ENCODE results near the gene MTOR. TPM values are rescaled to one million over a fixed set of nuclear protein-coding genes. Genes with fewer than 3 reads are reported as not detected.

Gene MTOR
- polyA plus RNA-seq, 3 donors, result 2.0 to 29.4 (median 3.3) TPM

GRCh38 chr1:11289064-11289463 is 26.7 kb upstream of the MTOR start:
- Histone ChIP-seq H3K4me2 (replicated peaks; ENCODE audit: extremely low read depth, low read length, poor library complexity, severe bottlenecking) (no peak overlapping the region), H3K27me3 (ENCODE audit: control insufficient read depth in 2 of 2, insufficient read depth in 2 of 2, low read length in 2 of 2) (no peaks in the 10 kb centered on the region), H3K4me3 (replicated peaks in 1 of 3; ENCODE audit: low read depth in 2 of 3, low read length in 3 of 3) (no peak overlapping the region), H3K9me3 (replicated peaks in 1 of 2; ENCODE audit: control insufficient read depth in 1 of 2, insufficient read depth in 1 of 2, low read length in 2 of 2) (no peaks in the 10 kb centered on the region), H3K27ac (ENCODE audit: low read depth in 1 of 2, low read length in 2 of 2) (no peak overlapping the region), H3K9ac (ENCODE audit: insufficient read depth, low read length, poor library complexity, severe bottlenecking) (no peak overlapping the region), H3K4me1 (ENCODE audit: control insufficient read depth in 1 of 2, insufficient read depth in 2 of 2, low read length in 2 of 2) (no peaks in the 10 kb centered on the region), H4K20me1 (ENCODE audit: insufficient read depth, low read length) (no peaks in the 10 kb centered on the region), H2AFZ (ENCODE audit: insufficient read depth, low read depth, low read length, poor library complexity, severe bottlenecking) (no peak overlapping the region), H3K79me2 (ENCODE audit: insufficient read depth, low read length) (peaks cover 1% of the 10 kb centered on the region), H3K36me3 (replicated peaks in 1 of 2; ENCODE audit: control insufficient read depth in 1 of 2, insufficient read depth in 2 of 2, low read length in 2 of 2) (peaks cover 26 to 70% of the 10 kb centered on the region in 2 donors)
- Mint-ChIP-seq H3K9me3 (no peaks in the 10 kb centered on the region), H3K27me3 (ENCODE audit: low read depth in 3 of 3) (no peaks in the 10 kb centered on the region), H3K4me3 (no peak overlapping the region), H3K4me1 (no peaks in the 10 kb centered on the region), H3K27ac (peak overlapping the region in 1 of 7 donors; percentile 48), H3K36me3 (peaks cover 53 to 74% of the 10 kb centered on the region in 2 donors)
- no peak for DNase-seq
- TF ChIP-seq CTCF (IDR thresholded peaks at IDR 0.05), result no peak
- WGBS (ENCODE audit: insufficient coverage), result 100% methylated on average over 3 of the region's 5 CpGs
- intact Hi-C loops (cut with micrococcal nuclease), result no loop called here

- Histone ChIP-seq H3K79me2 (ENCODE audit: insufficient read depth, low read length) (peaks cover 12% of the 10 kb centered on the region), H3K36me3 (replicated peaks in 1 of 2; ENCODE audit: control insufficient read depth in 1 of 2, insufficient read depth in 2 of 2, low read length in 2 of 2) (peaks cover 24 to 70% of the 10 kb centered on the region in 2 donors), H3K27ac (ENCODE audit: low read depth in 1 of 2, low read length in 2 of 2) (no peak overlapping the region), H3K4me3 (replicated peaks in 1 of 3; ENCODE audit: low read depth in 2 of 3, low read length in 3 of 3) (no peak overlapping the region), H3K9ac (ENCODE audit: insufficient read depth, low read length, poor library complexity, severe bottlenecking) (no peak overlapping the region), H3K4me2 (replicated peaks; ENCODE audit: extremely low read depth, low read length, poor library complexity, severe bottlenecking) (no peak overlapping the region), H2AFZ (ENCODE audit: insufficient read depth, low read depth, low read length, poor library complexity, severe bottlenecking) (no peak overlapping the region), H3K4me1 (ENCODE audit: control insufficient read depth in 1 of 2, insufficient read depth in 2 of 2, low read length in 2 of 2) (peaks cover 5% of the 10 kb centered on the region in 2 donors), H3K9me3 (replicated peaks in 1 of 2; ENCODE audit: control insufficient read depth in 1 of 2, insufficient read depth in 1 of 2, low read length in 2 of 2) (no peaks in the 10 kb centered on the region), H3K27me3 (ENCODE audit: control insufficient read depth in 2 of 2, insufficient read depth in 2 of 2, low read length in 2 of 2) (no peaks in the 10 kb centered on the region), H4K20me1 (ENCODE audit: insufficient read depth, low read length) (no peaks in the 10 kb centered on the region)
- Mint-ChIP-seq H3K27me3 (ENCODE audit: low read depth in 3 of 3) (no peaks in the 10 kb centered on the region), H3K4me1 (peaks cover 4% of the 10 kb centered on the region), H3K9me3 (no peaks in the 10 kb centered on the region), H3K36me3 (peaks cover 49 to 76% of the 10 kb centered on the region in 2 donors), H3K4me3 (no peak overlapping the region), H3K27ac (peak overlapping the region in 1 of 7 donors; percentile 8)
- no peak for TF ChIP-seq CTCF (IDR thresholded peaks at IDR 0.05)
- DNase-seq, result no peak
- WGBS (ENCODE audit: insufficient coverage), result 100% methylated on average over 2 of the region's 3 CpGs
- intact Hi-C loops (cut with micrococcal nuclease), result no loop called here
Measured at GRCh38 chr1:11286735-11287410, 24.5 kb upstream of the MTOR start.
